DLD1 (cell line): ENCODE data around the gene GPATCH8.

Source experiments
- in situ Hi-C: cut with HindIII; loops from 2 replicates; pipeline ENCODE4 v1.10.0; 2017; ENCODE audit warnings: low sequenced_read_pairs

Gene GPATCH8

GRCh38 chr17:44464037-44464436, 39.2 kb downstream of the GPATCH8 start:
- in situ Hi-C loops: no loop called here

DNA sequence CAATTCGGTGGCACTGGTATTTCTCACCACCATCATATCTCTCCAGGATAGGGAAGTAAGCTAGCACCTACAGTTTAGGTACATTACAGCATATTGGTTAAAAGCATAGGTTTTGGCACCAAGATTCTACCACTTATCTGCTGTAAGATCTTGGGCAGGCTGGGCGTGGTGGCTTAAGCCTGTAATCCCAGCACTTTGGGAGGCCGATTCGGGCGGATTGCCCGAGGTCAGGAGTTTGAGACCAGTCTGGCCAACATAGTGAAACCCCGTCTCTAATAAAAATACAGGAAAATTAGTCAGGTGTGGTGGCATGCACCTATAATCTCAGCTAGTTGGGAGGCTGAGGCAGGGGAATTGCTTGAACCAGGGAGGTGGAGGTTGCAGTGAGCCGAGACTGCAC, 51.4 kb downstream of the GPATCH8 start:
- in situ Hi-C loops: no loop called here

GRCh38 chr17:44451016-44451627, 52.1 kb downstream of the GPATCH8 start:
- in situ Hi-C loops: no loop called here

GRCh38 chr17:44448412-44448811, 54.8 kb downstream of the GPATCH8 start:
- in situ Hi-C loops: loop anchor here (25.0 kb wide), 1 partner anchor 214 kb away; the partner anchor contains the start of gene MEIOC

GRCh38 chr17:44444735-44445105, 58.5 kb downstream of the GPATCH8 start:
- in situ Hi-C loops: loop anchor here (25.0 kb wide), 1 partner anchor 218 kb away; the partner anchor contains the start of gene MEIOC

DNA sequence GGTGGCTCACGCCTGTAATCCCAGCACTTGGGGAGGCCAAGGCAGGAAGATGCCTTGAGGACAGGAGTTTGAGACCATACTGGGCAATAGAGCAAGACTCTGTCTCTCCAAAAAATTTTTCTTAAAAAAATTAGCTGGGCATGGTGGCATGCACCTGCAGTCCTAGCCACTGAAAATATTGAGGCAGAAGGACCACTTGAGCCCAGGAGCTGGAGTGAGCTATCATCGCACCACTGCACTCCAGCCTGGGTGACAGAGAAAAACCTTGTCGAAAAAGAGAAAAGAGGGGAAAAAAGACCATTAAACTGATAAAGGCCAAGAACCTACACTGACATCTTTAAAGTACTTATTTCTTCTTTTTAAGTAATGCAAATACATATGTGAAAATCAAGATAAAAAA, 60.4 kb downstream of the GPATCH8 start:
- in situ Hi-C loops: loop anchor here (25.0 kb wide), 1 partner anchor 219 kb away; the partner anchor contains the start of gene MEIOC

GRCh38 chr17:44439168-44439567, 64.0 kb downstream of the GPATCH8 start:
- in situ Hi-C loops: loop anchor here (25.0 kb wide), 1 partner anchor 223 kb away; the partner anchor contains the start of gene MEIOC

DNA sequence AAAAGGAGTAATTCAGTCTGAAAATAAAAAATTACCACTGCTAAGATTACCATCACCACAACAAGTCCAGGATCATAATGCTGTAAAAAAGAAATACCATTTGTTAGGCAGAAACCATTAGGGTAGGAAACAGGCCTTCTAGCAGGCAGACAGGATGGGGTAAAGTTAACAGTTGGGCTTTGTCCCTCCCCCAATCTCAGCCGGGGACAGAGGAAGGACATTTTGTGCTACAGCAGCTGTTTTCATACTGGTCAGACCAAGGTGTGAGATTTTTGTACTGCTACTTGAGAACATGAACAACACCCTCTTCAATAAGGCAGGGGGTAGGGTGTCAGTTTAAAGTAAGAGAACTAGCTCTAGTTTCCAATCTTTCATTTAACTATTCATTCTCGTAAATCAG, 64.6 kb downstream of the GPATCH8 start:
- in situ Hi-C loops: loop anchor here (25.0 kb wide), 1 partner anchor 224 kb away; the partner anchor contains the start of gene MEIOC

DNA sequence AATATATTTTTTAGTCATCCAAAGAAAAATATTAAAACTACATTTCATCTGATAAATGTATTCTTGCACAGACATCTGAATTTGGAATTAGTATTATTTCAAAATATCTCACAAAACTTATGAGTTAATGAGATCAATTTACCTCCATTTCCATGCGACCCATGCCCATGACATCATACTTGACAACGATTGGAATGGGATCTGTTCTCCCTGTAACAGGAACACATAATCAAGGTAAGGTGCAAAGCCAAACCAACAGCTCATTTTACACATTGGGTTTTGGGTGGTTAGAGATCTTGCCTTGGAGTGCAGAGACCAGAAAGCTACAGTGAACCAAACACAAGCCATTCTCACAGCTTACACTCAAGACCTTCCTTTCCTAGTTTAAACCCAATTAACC, 66.9 kb downstream of the GPATCH8 start:
- in situ Hi-C loops: loop anchor here (25.0 kb wide), 1 partner anchor 226 kb away; the partner anchor contains the start of gene MEIOC

DNA sequence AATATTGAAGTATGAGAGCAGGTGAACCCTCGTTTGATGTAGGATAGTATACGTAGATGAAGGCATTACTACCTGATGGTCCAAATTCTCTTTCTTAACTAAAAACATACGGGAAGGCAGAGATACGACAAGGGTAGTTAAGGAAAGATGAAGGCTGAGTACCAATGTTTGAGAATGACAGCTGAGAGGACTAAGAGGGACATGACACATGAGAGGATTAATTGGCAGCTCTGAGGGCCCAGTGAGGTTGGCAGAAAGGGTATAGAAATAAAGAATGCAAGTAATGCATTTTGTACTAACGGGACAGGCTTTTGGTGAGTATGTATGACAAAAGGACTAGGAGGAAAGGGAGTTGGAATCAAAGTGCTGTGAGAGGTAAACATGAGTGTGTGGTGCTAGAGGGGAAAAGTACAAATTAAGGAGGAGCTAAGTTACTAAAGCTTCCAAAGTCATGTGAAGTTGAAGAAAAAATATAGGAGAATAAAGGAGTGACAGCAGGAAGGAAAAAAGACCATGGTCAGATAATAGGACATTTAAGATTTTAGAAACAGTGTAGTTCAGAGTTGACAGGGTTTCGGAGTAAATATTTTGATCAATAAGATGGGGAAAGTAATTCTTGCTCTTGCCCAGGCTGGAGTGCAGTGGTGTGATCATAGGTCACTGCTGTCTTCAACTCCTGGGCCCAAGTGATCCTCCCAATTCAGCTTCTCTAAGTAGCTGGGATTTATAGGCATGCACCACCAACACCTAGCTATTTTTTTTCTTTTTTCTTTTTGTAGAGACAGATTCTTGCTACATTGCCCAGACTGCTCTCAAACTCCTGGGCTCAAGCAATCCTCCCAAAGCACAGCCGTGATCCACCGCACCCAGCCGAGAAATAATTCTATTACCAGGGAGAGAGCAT, 70.7 kb downstream of the GPATCH8 start:
- in situ Hi-C loops: loop anchor here (5.0 to 25.0 kb wide), 2 partner anchors 50 to 230 kb away; partner anchors contain the start of gene MEIOC

DNA sequence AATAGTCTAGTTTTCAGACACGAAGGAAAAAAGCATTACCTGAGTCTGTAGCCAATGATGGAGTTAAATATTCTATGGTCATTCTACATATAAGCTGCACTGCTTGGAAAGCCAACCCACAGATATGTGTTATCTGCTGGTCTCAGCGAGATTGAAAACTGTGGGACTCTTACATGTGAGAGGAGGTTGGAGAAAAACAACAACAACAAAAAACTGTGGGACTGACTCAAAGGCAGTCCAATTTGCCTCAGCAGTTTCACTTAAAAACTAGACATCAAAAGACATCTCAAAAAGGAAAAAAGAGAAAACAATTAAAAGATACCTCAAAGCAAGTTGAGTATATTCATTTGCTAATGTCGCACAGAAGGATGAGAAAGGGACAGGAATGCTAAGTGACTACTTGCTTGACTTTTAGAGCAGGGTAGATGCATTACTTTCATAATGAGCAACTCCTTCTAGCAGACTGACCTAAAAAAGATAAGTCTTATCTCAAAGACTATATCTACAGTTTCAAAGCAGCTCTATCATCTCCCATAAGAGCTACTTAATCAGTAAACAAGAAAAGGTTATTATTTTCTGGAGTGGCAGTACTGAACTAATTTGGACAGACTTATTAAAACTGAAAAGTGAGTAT, 78.3 kb downstream of the GPATCH8 start:
- in situ Hi-C loops: loop anchor here (25.0 kb wide), 1 partner anchor 237 kb away; the partner anchor contains the start of gene MEIOC

DNA sequence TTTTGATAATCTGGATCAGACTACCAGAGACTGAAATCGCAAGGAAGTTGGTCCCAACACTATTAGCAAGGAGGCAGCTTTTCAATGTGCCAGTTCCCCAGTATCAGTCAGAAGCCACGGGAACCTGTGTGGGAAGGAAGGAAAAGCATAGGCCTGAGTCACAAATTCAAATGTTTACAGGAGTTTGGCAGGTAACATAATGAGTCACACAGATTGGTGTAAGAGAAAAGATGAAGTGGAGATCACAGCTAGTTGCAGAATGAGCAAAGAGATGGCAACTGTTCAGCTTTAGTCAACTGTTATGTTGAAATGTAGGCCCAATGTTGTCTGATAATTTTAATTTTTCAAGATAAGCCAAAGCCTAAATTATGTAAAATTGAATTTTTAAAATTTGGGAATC, 85.7 kb downstream of the GPATCH8 start:
- in situ Hi-C loops: no loop called here

DNA sequence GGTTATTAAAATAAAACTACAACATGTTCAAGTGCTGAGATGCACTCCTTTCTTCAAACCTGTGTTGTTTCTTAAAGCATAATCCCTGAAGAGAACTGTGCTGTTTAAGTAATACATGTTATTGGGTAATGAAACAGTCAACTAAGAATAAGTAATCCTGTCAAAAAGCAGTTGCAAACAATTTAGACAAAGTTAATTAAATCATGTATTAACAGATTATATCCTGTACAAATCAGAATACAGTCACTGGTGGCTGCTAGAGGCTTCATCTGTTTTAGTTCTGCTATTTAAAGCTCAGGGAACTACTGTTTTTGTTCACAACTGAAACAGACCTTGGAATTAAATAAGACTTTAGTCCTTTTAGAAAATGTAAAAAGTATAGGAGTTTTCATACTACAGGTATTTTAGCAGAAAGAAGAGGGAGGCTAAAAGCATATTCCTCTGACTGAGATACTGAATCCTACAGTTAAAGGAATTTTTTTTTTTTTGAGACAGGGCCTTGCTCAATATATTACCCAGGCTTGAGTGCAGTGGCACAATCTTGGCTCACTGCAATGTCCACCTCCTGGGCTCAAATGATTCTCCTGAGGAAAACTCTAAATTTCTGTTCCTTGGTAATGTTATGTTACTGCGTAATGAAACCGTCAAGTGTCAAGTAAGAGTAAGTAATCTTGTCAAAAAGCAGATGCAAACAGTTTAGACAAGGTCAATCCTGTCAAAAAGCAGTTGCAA, 86.5 kb downstream of the GPATCH8 start:
- in situ Hi-C loops: no loop called here

- in situ Hi-C loops: no loop called here
Observed at GRCh38 chr17:44414394-44415155, 88.6 kb downstream of the GPATCH8 start.

DNA sequence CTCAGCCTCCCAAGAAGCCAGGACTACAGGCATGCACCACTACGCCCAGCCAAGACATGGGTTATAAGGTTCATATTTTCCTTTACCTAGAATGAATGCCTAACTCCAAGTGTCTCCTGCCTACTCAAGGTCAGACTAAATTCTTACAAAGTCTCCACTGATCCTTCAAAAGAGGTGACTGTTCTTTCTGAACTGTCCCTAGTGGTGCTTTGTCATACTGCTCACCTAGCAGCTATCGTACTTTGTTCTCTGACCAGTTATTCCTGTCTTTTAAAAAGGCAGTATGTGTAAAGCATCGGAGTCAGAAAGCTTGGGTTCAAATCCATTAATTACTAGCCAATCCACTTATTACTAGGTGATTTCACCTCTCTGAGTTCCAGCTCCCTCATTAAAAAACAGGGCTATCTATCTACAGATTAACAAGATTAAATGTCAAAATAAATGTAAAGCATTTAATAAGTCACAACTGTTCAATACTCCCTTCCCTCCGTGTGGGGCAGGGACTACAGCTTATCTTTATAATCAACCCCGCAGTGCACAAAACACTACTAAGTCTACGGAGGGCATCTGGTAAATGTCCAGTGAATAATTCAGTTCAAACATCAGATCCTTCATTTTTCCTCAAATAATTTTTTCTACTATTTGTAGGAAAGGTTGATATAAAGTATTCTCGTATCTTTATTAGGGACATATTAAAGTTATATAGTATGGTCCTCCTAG, 93.7 kb downstream of the GPATCH8 start:
- in situ Hi-C loops: no loop called here

- in situ Hi-C loops: no loop called here
Observed at GRCh38 chr17:44408786-44409185, 94.4 kb downstream of the GPATCH8 start.

GRCh38 chr17:44402564-44403172, 100.5 kb downstream of the GPATCH8 start:
- in situ Hi-C loops: no loop called here

- in situ Hi-C loops: no loop called here
Observed at GRCh38 chr17:44400226-44400847, 102.9 kb downstream of the GPATCH8 start.
